Immature natural killer cell (primary cell): Measurements from ENCODE around the gene NOTCH4. TPM values are rescaled to one million over a fixed set of nuclear protein-coding genes. Genes with fewer than 3 reads are reported as not detected.
"Not testable (repeated sequence)": the region's sequence is repeated elsewhere in the genome, so short reads cannot be mapped to it uniquely, and the experiment has no call there.

Source experiments
- DNase-seq, 3 donors: peaks; one replicate each; pipeline ENCODE4 v3.0.0; 2022; ENCODE audit warnings: mixed read lengths in 1 of 3
- H3K27ac Mint-ChIP-seq, 6 donors: one replicate each; pipeline ENCODE4 v1.8.0; 2020; ENCODE audit warnings: mixed read lengths in 6 of 6, mild to moderate bottlenecking in 5 of 6, inconsistent platforms in 4 of 6, moderate library complexity in 3 of 6
- H3K27me3 Mint-ChIP-seq, 3 donors: one replicate each; pipeline ENCODE4 v1.8.0; 2020 to 2021; ENCODE audit warnings: low read depth in 3 of 3, mild to moderate bottlenecking in 3 of 3, mixed read lengths in 3 of 3, moderate library complexity in 3 of 3, inconsistent platforms in 1 of 3
- H3K36me3 Mint-ChIP-seq, 3 donors: one replicate each; pipeline ENCODE4 v1.8.0; 2020; ENCODE audit warnings: mixed read lengths in 3 of 3, inconsistent platforms in 2 of 3, mild to moderate bottlenecking in 2 of 3
- H3K4me1 Mint-ChIP-seq, 2 donors: one replicate each; pipeline ENCODE4 v1.8.0; 2020; ENCODE audit warnings: inconsistent platforms in 2 of 2, mild to moderate bottlenecking in 2 of 2, mixed read lengths in 2 of 2, moderate library complexity in 1 of 2
- H3K4me3 Mint-ChIP-seq, 5 donors: one replicate each; pipeline ENCODE4 v1.8.0; 2020; ENCODE audit warnings: mild to moderate bottlenecking in 5 of 5, mixed read lengths in 5 of 5, inconsistent platforms in 3 of 5, moderate library complexity in 3 of 5
- H3K9me3 Mint-ChIP-seq, 6 donors: one replicate each; pipeline ENCODE4 v1.8.0; 2020; ENCODE audit warnings: mild to moderate bottlenecking in 6 of 6, mixed read lengths in 6 of 6, inconsistent platforms in 4 of 6, moderate library complexity in 3 of 6
- polyA plus RNA-seq, 3 donors: library from polyadenylated mRNA; unstranded; fragments of 300-500 nt; fragmentation: Illumina TruSeq; gene quantifications; one replicate each; pipeline ENCODE4 v1.2.3, GENCODE V29; 2021

NOTCH4 gene
- 1 to 10 TPM in 2 of 3 donors, under 1 TPM in 1; 0.15 to 1.4 (median 1.2) TPM for polyA plus RNA-seq

DNA sequence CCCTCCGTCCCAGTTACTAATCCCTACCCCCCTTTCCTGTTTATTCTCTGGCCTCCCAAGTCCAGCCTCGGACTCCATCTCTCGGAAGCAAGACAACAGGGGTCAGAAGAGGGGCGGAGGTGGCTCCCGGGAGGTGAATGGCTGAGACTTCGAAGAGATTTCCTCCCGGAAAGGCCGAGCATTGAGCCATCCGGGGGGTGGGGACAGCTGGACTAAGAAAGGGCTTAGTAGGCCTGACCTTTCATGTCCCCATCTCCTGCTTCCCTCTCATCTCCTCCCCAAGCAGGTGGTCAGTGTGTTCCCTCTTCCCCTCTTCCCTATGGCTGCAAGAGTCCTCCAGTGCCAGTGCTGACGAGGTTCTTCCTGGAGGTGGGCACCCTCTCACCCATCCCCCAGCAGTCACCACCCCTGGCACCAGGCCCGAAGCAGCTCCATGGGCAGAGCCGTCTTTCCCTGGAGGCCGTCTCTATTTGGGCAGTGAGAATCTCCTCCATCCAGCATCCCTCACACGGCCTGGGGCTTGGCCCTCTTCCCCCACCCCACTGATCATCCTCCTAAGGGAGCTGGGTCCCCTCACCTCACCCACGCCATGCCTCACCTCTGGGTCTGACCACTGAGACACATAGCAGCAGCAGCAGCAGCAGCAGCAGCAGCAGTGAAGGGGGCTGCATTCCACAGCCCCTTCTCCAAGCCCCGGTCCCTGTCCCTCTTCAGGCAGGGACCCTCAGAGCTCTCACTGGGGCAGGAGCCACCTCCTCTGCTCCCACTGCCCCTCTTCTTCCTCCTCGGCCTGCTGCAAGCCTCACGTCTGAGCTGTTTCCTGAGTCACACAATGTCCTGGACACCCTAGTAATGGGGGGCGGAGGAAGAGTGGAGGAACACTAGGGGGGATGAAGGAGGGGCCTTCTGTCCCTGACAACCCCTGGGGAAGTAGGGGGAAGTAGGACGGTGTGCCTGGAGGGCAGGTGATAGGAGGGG, at the start of gene NOTCH4:
Gene NOTCH4, minus strand, starts transcription at position 810 of the 978 bp plus-strand sequence. Its CDS starts 139 bp downstream, at position 671.
- Mint-ChIP-seq H3K4me3 (no peak within 1 kb of the TSS), H3K36me3 (no peaks in the 10 kb centered on the region), H3K9me3 (no peaks in the 10 kb centered on the region), H3K27me3 (peaks cover 0 to 10% (median 7%) of the 10 kb centered on the region in 3 donors), H3K4me1 (no peaks in the 10 kb centered on the region), H3K27ac (peak within 1 kb of the TSS in 1 of 6 donors; percentile 3)
- no peak for DNase-seq

DNA sequence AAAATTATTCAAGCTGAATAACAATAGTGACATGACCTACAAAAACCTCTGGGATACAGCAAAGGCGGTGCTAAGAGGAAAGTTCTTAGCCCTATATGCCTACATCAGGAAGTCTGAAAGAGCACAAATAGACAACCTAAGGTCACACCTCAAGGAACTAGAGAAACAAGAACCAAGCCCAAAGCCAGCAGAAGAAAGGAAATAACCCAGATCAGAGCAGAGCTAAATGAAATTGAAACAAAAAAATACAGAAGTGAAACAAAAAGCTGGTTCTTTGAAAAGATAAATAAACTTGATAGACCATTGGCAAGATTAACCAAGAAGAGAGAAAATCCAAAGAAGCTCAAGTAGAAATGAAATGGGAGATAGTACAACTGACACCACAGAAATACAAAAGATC, 47.6 kb upstream of the NOTCH4 start:
- Mint-ChIP-seq H3K9me3 (no peaks in the 10 kb centered on the region), H3K4me1 (peaks cover 13 to 15% of the 10 kb centered on the region in 2 donors), H3K27ac (peak overlapping the region in 5 of 6 donors; percentile 24 to 85 (median 58)), H3K36me3 (no peaks in the 10 kb centered on the region), H3K27me3 (peaks cover 0 to 8% (median 6%) of the 10 kb centered on the region in 3 donors), H3K4me3 (peak overlapping the region in 4 of 5 donors; percentile 17 to 36 (median 33))
- peak in 2 of 3 donors; percentile 2 to 7 for DNase-seq

DNA sequence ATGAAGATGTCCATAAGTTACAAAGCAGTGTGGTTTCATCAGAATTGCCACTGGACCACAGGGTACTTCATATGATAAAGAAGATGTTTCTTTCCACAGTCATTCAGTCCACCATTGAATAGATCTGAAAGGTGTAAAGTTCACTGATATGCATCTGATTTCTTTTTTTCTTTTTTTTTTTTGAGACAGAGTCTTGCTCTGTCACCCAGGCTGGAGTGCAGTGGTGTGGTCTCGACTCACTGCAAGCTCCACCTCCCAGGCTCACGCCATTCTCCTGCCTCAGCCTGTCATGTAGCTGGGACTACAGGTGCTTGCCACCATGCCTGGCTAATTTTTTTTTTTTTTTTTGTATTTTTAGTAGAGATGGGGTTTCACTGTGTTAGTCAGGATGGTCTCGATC, 44.6 kb upstream of the NOTCH4 start:
- not testable (repeated sequence) for H3K27ac Mint-ChIP-seq, H3K36me3 Mint-ChIP-seq, DNase-seq, H3K9me3 Mint-ChIP-seq, H3K4me3 Mint-ChIP-seq
- Mint-ChIP-seq H3K27me3 (peaks cover 3 to 11% (median 4%) of the 10 kb centered on the region in 3 donors), H3K4me1 (peaks cover 13 to 15% of the 10 kb centered on the region in 2 donors)

DNA sequence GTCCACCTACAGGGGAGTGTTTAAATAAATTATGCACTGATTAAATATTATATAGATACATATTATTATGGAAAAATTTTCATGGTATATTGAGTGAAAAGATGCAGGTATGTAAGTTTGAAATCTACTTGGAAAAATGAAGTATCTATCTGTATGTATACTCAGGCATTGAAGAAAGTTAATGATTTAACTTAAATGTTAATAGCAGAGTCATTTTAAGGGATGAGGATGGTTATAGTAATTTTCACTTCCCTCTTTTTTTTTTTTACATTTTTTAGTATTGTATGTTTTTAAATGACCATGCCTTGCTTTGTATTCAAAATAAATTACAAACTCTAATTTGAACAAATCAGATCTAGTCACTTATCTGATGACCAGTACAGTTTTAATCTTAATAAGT, 43.2 kb upstream of the NOTCH4 start:
- H3K36me3 Mint-ChIP-seq, result no peaks in the 10 kb centered on the region

DNA sequence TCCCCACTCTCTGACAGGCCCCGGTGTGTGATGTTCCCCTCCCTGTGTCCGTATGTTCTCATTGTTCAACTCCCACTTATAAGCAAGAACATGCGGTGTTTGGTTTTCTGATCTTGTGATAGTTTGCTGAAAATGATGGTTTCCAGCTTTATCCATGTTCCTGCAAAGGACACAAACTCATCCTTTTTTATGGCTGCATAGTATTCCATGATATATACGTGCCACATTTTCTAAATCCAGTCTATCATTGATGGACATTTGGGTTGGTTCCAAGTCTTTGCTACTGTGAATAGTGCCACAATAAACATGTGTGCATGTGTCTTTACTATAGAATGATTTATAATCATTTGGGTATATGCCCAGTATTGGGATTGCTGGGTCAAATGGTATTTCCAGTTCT, 33.4 kb upstream of the NOTCH4 start:
- DNase-seq, H3K4me1 Mint-ChIP-seq, H3K9me3 Mint-ChIP-seq, H3K27ac Mint-ChIP-seq, H3K36me3 Mint-ChIP-seq, H3K4me3 Mint-ChIP-seq: not testable (repeated sequence)
- H3K27me3 Mint-ChIP-seq, result peaks cover 0 to 24% (median 5%) of the 10 kb centered on the region in 3 donors

More for the DNA sequence above, 43.2 kb upstream of the NOTCH4 start:
- H3K27ac Mint-ChIP-seq, result no peak overlapping the region
- H3K4me3 Mint-ChIP-seq, result no peak overlapping the region
- no peaks in the 10 kb centered on the region for H3K9me3 Mint-ChIP-seq
- H3K4me1 Mint-ChIP-seq, result peaks cover 11 to 13% of the 10 kb centered on the region in 2 donors
- H3K27me3 Mint-ChIP-seq, result peaks cover 4 to 8% (median 5%) of the 10 kb centered on the region in 3 donors
- no peak for DNase-seq

DNA sequence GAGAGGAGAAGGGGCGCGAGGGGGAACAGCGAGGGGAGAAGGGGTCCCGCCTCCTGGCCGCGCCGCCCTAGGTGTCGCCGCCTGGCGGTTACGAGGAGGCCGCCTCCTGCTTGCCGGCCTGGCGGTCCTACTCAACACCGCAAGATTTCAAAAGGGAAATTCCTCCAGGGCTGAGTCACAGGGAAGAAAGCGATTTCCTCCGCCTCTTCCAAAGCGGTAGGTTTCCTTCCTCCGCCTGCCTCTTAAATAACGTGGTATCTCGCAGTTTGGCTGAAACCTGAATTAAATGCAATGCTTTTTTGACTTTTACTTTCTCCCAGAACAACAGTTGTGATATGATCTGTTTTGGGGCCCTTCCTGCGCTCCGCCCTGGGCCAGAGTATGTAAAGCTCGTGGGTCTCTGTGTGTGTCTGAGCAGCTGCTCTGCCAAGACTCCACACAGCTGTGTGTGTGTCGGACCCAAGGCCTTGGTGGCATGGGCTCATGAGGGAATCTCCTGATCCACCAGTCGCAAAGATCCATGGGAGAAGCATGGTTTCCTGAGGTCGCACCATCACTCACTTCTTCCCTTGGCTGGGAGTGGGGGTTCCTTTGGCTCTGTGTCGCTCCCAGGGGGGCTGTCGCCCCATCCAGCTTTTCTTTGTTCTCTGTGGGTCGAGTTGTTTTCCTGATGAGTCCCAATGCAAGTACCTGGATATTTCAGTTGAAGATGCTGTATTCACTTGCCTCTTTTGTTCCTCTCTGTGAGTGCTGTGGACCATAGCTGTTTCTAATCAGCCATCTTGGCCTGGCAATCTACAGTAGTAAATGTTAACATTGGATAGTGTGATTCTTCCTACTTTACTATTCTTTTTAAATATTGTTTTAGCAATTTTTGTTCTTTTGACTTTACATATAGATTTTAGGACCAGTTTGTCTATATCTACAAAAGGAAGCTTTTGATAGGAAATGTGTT, 31.6 kb upstream of the NOTCH4 start:
- Mint-ChIP-seq H3K4me1 (peaks cover 7 to 8% of the 10 kb centered on the region in 2 donors), H3K9me3 (peaks cover 0 to 2% (median 0%) of the 10 kb centered on the region in 6 donors), H3K36me3 (no peaks in the 10 kb centered on the region), H3K4me3 (peak overlapping the region; percentile 8 to 76 (median 51)), H3K27me3 (peaks cover 0 to 17% (median 5%) of the 10 kb centered on the region in 3 donors), H3K27ac (no peak overlapping the region)
- peak; percentile 28 to 32 (median 31) for DNase-seq

DNA sequence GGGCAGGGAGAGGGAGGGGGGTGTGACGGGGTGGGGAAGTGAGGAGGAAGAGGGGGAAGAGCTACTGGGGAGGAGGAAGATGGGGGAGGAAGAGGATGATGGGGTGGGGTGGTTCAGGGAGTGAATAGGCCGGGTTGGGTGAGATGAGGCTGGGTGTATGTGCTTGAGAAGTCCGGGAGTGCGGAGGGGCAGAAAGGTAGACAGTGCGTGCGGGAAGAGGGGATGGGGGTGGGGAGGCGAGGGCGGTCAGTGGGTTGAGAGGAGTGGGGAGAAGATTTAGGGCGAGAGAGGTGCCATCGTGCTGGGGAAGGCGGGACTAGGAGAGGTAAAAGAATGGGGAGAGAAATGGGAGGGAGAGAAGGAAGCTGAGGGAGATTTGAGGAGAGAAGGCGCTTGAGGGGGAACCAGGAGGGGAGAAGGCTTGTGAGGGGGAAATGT, 30.9 kb upstream of the NOTCH4 start:
- H3K4me3 Mint-ChIP-seq, result peak overlapping the region in 3 of 5 donors; percentile 30 to 76 (median 63)
- H3K4me1 Mint-ChIP-seq, result peaks cover 7 to 8% of the 10 kb centered on the region in 2 donors
- H3K36me3 Mint-ChIP-seq, result no peaks in the 10 kb centered on the region
- peaks cover 0 to 2% (median 0%) of the 10 kb centered on the region in 6 donors for H3K9me3 Mint-ChIP-seq
- peaks cover 0 to 17% (median 4%) of the 10 kb centered on the region in 3 donors for H3K27me3 Mint-ChIP-seq
- H3K27ac Mint-ChIP-seq, result no peak overlapping the region
- no peak for DNase-seq

DNA sequence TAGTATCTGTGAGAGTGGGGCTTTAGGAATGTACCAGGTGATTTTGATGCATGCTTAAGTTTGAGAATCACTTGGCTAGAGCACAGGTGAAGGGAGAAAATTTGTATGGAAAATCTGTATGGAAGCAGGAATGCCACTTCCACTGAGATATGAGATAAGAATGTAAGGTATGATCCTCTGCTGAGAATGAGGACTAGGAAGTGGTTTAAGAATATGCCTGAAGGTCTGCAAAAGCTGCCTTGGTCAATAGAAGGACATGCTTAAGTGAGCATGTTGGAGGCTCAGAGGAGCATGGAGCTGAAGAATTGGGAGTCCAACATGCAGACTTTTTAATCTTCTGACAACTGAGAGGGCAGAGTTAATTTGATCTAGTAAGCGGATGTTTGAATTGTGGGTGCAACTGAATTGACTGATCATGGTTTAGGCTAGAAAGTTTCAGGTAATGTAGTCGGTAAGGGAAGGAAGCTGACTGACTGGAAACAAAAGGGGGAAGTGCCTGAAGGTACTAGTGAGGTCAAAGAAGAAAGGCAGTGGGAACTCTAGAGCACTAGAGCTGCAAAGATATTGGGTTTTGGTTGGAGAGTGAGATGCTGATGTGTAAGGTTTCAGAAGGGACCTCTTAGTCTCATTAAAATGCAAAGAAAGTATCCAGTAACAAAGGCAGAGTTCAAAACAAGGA, 28.6 kb upstream of the NOTCH4 start:
- Mint-ChIP-seq H3K4me1 (peaks cover 7 to 8% of the 10 kb centered on the region in 2 donors), H3K9me3 (peaks cover 0 to 2% (median 0%) of the 10 kb centered on the region in 6 donors), H3K36me3 (no peaks in the 10 kb centered on the region), H3K27ac (no peak overlapping the region), H3K4me3 (no peak overlapping the region), H3K27me3 (peaks cover 0 to 9% (median 6%) of the 10 kb centered on the region in 3 donors)
- no peak for DNase-seq

DNA sequence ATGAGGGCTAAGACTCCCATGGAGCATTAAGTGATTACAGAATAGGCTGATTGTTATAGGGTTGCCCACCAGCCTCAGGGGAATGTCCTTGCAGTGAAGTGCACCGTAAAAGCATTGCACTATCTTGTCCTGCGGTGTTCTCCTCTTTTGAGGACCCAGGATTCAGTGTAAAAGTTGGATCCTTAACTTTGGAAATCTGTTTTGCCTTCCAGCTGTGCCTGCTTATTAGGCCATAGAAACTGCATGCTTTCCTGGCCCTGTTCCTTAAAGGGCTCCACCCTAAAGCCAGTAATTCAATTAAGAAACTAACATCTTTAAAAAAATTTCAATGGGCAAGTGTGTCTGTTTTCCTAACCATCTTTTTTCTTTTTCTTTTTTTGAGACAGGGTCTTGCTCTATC, 25.4 kb upstream of the NOTCH4 start:
- peaks cover 9% of the 10 kb centered on the region in 2 donors for H3K4me1 Mint-ChIP-seq
- no peak overlapping the region for H3K27ac Mint-ChIP-seq
- H3K27me3 Mint-ChIP-seq, result peaks cover 0 to 8% (median 6%) of the 10 kb centered on the region in 3 donors
- peaks cover 0 to 2% (median 0%) of the 10 kb centered on the region in 6 donors for H3K9me3 Mint-ChIP-seq
- peaks cover 0 to 6% (median 0%) of the 10 kb centered on the region in 3 donors for H3K36me3 Mint-ChIP-seq
- no peak for DNase-seq
- no peak overlapping the region for H3K4me3 Mint-ChIP-seq

DNA sequence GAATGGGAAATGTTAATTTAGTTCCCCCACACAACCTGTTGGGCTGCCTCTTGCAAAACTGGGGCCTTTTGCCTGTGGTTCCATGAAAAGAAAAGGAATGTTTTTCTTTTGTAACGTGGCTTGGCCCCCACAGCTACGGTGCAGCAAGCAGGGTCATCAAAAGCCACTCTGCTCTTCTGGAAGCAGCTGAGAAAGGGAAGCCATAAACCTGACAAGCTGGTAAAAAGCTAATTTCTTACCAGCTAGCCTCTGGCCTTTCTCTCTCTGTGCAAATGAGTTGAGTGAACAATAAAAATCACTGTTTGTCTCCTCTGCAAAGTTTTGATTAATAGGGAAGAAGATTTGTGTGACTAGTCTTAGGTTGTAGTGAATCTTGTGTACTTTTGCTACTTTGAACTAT, 23.5 kb upstream of the NOTCH4 start:
- H3K36me3 Mint-ChIP-seq, result peaks cover 0 to 6% (median 0%) of the 10 kb centered on the region in 3 donors
- no peak overlapping the region for H3K4me3 Mint-ChIP-seq
- H3K9me3 Mint-ChIP-seq, result no peaks in the 10 kb centered on the region
- peaks cover 9% of the 10 kb centered on the region in 2 donors for H3K4me1 Mint-ChIP-seq
- DNase-seq, result no peak
- H3K27ac Mint-ChIP-seq, result no peak overlapping the region
- peaks cover 0 to 9% (median 5%) of the 10 kb centered on the region in 3 donors for H3K27me3 Mint-ChIP-seq

DNA sequence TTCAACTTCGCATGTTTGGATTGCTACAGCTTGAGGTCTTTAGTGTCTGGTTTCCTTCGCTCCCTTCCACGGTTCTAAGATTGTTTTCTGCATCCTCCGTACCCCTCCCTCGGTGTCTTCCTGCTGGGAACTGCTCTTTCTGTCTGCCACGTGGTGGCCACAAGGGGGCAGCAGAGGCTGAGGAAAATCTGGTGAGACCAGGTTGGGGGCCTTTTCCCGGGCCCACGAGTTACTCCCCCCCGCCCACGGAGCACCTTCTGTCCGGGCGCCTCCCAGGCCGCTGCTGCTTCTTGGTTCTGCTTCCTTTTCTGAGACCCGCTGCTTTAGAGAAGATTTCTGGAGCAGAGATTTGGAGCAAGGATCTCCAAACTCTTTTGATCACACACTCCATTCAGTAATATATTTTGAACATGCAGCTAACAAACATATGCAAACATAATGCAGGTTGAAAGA, 21.1 kb upstream of the NOTCH4 start:
- Mint-ChIP-seq H3K27ac (peak overlapping the region in 3 of 6 donors; percentile 44 to 67 (median 60)), H3K4me1 (peaks cover 9% of the 10 kb centered on the region in 2 donors), H3K9me3 (no peaks in the 10 kb centered on the region), H3K36me3 (peaks cover 0 to 6% (median 0%) of the 10 kb centered on the region in 3 donors), H3K4me3 (peak overlapping the region; percentile 55 to 82 (median 73)), H3K27me3 (peaks cover 2 to 7% (median 3%) of the 10 kb centered on the region in 3 donors)
- peak; percentile 57 to 62 (median 60) for DNase-seq

DNA sequence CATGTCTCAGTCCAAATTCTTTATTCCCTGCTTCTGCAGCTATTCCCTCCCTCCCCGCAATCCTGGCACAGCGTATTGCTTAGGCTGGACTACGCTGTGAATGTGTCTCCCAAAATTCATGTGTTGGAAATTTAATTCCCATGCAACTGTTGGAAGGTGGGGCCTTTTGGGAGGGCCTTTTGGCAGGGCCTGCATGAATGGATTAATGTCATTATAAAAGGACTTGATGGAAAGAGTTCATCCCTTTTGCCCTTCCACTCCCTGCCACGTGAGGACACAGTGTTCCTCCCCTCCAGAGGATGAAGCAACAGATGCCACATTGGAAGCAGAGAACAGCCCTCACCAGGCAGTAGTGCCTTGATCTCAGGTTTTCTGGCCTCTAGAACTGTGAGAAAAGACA, 20.4 kb upstream of the NOTCH4 start:
- Mint-ChIP-seq H3K4me1 (peaks cover 9% of the 10 kb centered on the region in 2 donors), H3K27ac (no peak overlapping the region), H3K9me3 (no peaks in the 10 kb centered on the region), H3K4me3 (no peak overlapping the region), H3K36me3 (peaks cover 0 to 6% (median 0%) of the 10 kb centered on the region in 3 donors), H3K27me3 (peaks cover 2 to 7% (median 6%) of the 10 kb centered on the region in 3 donors)
- DNase-seq, result no peak
